HepG2 (cell line): ENCODE measurements around the gene MEGF6. TPM values are rescaled to one million over a fixed set of nuclear protein-coding genes. Genes with fewer than 3 reads are reported as not detected.

Source experiments
- ATF2 ChIP-seq: sonication (generic); formaldehyde crosslinking; IDR thresholded peaks from 2 replicates; pipeline ENCODE4 v1.4.0; 2020; ENCODE audit warnings: missing genetic modification reagents
- HNF4A ChIP-seq: sonication (generic); formaldehyde crosslinking; IDR thresholded peaks from 2 replicates; pipeline ENCODE4 v1.4.0; 2020; ENCODE audit warnings: missing genetic modification reagents
- LBX2 ChIP-seq: sonication (generic); formaldehyde crosslinking; IDR thresholded peaks from 2 replicates; pipeline ENCODE4 v1.5.0; 2020; ENCODE audit warnings: missing genetic modification reagents, mild to moderate bottlenecking, borderline replicate concordance
- MBNL3 ChIP-seq: fragments of 250-450 bp; sonication (Bioruptor Pico); conservative IDR thresholded peaks from 2 replicates; pipeline ENCODE4 v1.8.0; 2022; ENCODE audit warnings: mild to moderate bottlenecking, inconsistent platforms
- MZF1 ChIP-seq: sonication (generic); formaldehyde crosslinking; IDR thresholded peaks from 2 replicates; pipeline ENCODE4 v1.8.1; 2023; ENCODE audit warnings: mild to moderate bottlenecking, missing genetic modification reagents, borderline replicate concordance
- NFYB ChIP-seq: sonication (generic); formaldehyde crosslinking; IDR thresholded peaks from 2 replicates; pipeline ENCODE4 v1.4.0; 2020; ENCODE audit warnings: missing genetic modification reagents
- NR1H2 ChIP-seq: sonication (generic); formaldehyde crosslinking; IDR thresholded peaks from 2 replicates; pipeline ENCODE4 v1.8.1; 2022; ENCODE audit warnings: low read depth, missing genetic modification reagents, borderline replicate concordance
- RCOR2 ChIP-seq: IDR thresholded peaks from 2 replicates; pipeline ENCODE4 v1.6.1; 2016; ENCODE audit warnings: missing biosample characterization, missing genetic modification reagents
- SAFB2 ChIP-seq: sonication (generic); formaldehyde crosslinking; IDR thresholded peaks from 2 replicates; pipeline ENCODE4 v1.5.1; 2020; ENCODE audit warnings: missing genetic modification reagents, low read depth, mild to moderate bottlenecking, borderline replicate concordance
- SATB2 ChIP-seq: sonication (generic); formaldehyde crosslinking; IDR thresholded peaks from 2 replicates; pipeline ENCODE4 v1.5.0; 2020; ENCODE audit warnings: missing genetic modification reagents
- ZFY ChIP-seq: sonication (generic); formaldehyde crosslinking; IDR thresholded peaks from 2 replicates; pipeline ENCODE4 v1.4.0; 2020; ENCODE audit warnings: missing genetic modification reagents
- ZHX1 ChIP-seq: sonication (generic); formaldehyde crosslinking; IDR thresholded peaks from 2 replicates; pipeline ENCODE4 v1.8.1; 2022; ENCODE audit warnings: low read depth, mild to moderate bottlenecking, missing genetic modification reagents
- ZNF318 ChIP-seq: sonication (generic); formaldehyde crosslinking; IDR thresholded peaks from 2 replicates; pipeline ENCODE4 v1.4.0; 2020; ENCODE audit warnings: mild to moderate bottlenecking, missing genetic modification reagents
- polyA plus RNA-seq, 8 experiments: library from polyadenylated mRNA; depleted of rRNA in 3 of 8; stranded (reverse) in 7 of 8; unstranded in 1 of 8; fragments of >200 nt; fragmentation: Illumina TruSeq in 4 of 8; extraction: Trizol in 4 of 8; gene quantifications; 2 replicates each; pipeline versions ENCODE4 v1.2.1 to v1.2.3, GENCODE V29; 2011 to 2016; ENCODE audit warnings: low read depth in 4 of 8, missing spikeins in 1 of 8, mixed read lengths in 1 of 8; ENCODE audit not compliant: insufficient read depth in 1 of 8
- total RNA-seq, 5 experiments: library from RNA; depleted of rRNA; stranded (reverse); fragments of >200 nt; fragmentation: Illumina TruSeq; extraction: Trizol; gene quantifications; 2 replicates each; pipeline ENCODE4 v1.2.3, GENCODE V29; 2016; ENCODE audit warnings: low read depth in 1 of 5

The MEGF6 gene
- total and polyA plus RNA-seq, 2 of the 13 experiments (the other 11 are each of a cell fraction or from before 2014, with no cell fraction given), result 1.9 TPM

GRCh38 chr1:3649342-3650247, 38.3 kb upstream of the MEGF6 start, which contains the start of gene WRAP73 (continued):
- TF ChIP-seq ZNF318 (no peak), NR1H2 (CRISPR knock-in tag) (0 out of 2 replicates have a peak, but pooled peaks have one; percentile 30), NFYB (CRISPR knock-in tag) (peak; percentile 88), ZFY (CRISPR knock-in tag) (peak; percentile 75; the same call in 1 of the 2 replicates), ZHX1 (CRISPR knock-in tag) (no peak), HNF4A (no peak), ATF2 (CRISPR knock-in tag) (no peak), RCOR2 (CRISPR knock-in tag) (no peak), SAFB2 (no peak; the same call in 1 of the 2 replicates), LBX2 (CRISPR knock-in tag) (no peak), MZF1 (CRISPR knock-in tag) (no peak), MBNL3 (CRISPR knock-in tag) (no peak), SATB2 (CRISPR knock-in tag) (no peak)
